Keratinocyte (primary cell): ENCODE data around the gene CCDC92B. TPM values are rescaled to one million over a fixed set of nuclear protein-coding genes. Genes with fewer than 3 reads are reported as not detected.

ENCODE experiments used
- DNase-seq: peaks from one replicate; pipeline ENCODE4 v3.0.0-alpha.2; 2011; ENCODE audit warnings: low read depth, missing footprints, low spot score
- FAIRE-seq: peaks from 2 replicates; lab custom pipeline; 2011; peaks lifted over from hg19 to GRCh38; lab: Jason Lieb, UNC
- H2AFZ ChIP-seq: 2 replicates; pipeline ENCODE4 v1.6.0; 2012; ENCODE audit warnings: low read length, control low read depth, inconsistent platforms; ENCODE audit not compliant: control insufficient read depth
- H3K27ac ChIP-seq: 2 replicates; pipeline ENCODE4 v1.5.1; 2011; ENCODE audit warnings: low read length; ENCODE audit not compliant: control insufficient read depth, insufficient read depth
- H3K27me3 ChIP-seq: 3 replicates; pipeline ENCODE4 v1.6.0; 2011; ENCODE audit warnings: low read length; ENCODE audit not compliant: control insufficient read depth, insufficient read depth; ENCODE audit errors: extremely low read depth
- H3K36me3 ChIP-seq, 2 experiments: 2 replicates in 1 of 2; 3 replicates in 1 of 2; pipeline ENCODE4 v1.5.1; 2011; ENCODE audit warnings: low read length in 2 of 2, mild to moderate bottlenecking in 1 of 2; ENCODE audit not compliant: control insufficient read depth in 2 of 2, insufficient read depth in 2 of 2; ENCODE audit errors: extremely low read depth in 1 of 2
- H3K4me1 ChIP-seq: 3 replicates; pipeline ENCODE4 v1.5.1; 2011; ENCODE audit warnings: low read length; ENCODE audit not compliant: control insufficient read depth, insufficient read depth; ENCODE audit errors: extremely low read depth
- H3K4me2 ChIP-seq: 3 replicates; pipeline ENCODE4 v1.6.0; 2011; ENCODE audit warnings: low read depth, low read length; ENCODE audit not compliant: control insufficient read depth, insufficient read depth; ENCODE audit errors: extremely low read depth
- H3K4me3 ChIP-seq, 3 experiments: fragments of 200-600 bp in 1 of 3; sonication (generic) in 1 of 3; 2 replicates in 2 of 3; 3 replicates in 1 of 3; pipeline ENCODE4 v1.5.1; 2011 to 2016; ENCODE audit warnings: low read length in 3 of 3, mild to moderate bottlenecking in 3 of 3, control low read depth in 2 of 3, inconsistent platforms in 1 of 3, low read depth in 1 of 3, mixed read lengths in 1 of 3, mixed run types in 1 of 3, moderate library complexity in 1 of 3; ENCODE audit not compliant: control insufficient read depth in 2 of 3, insufficient read depth in 2 of 3; ENCODE audit errors: extremely low read depth in 1 of 3
- H3K79me2 ChIP-seq: 2 replicates; pipeline ENCODE4 v1.6.0; 2012; ENCODE audit warnings: low read length; ENCODE audit not compliant: control insufficient read depth, insufficient read depth
- H3K9ac ChIP-seq: 3 replicates; pipeline ENCODE4 v1.6.0; 2011; ENCODE audit warnings: low read length; ENCODE audit not compliant: control insufficient read depth, insufficient read depth; ENCODE audit errors: extremely low read depth
- H3K9me1 ChIP-seq: 3 replicates; pipeline ENCODE4 v1.6.0; 2011; ENCODE audit warnings: low read length; ENCODE audit not compliant: control insufficient read depth, insufficient read depth; ENCODE audit errors: extremely low read depth
- H3K9me3 ChIP-seq: 2 replicates; pipeline ENCODE4 v1.5.1; 2012; ENCODE audit warnings: low read depth, low read length; ENCODE audit not compliant: control insufficient read depth
- H4K20me1 ChIP-seq: 3 replicates; pipeline ENCODE4 v1.6.0; 2011; ENCODE audit warnings: low read length; ENCODE audit not compliant: control insufficient read depth, insufficient read depth; ENCODE audit errors: extremely low read depth
- EZH2 ChIP-seq: IDR thresholded peaks from one replicate; pipeline ENCODE4 v1.6.1; 2012; ENCODE audit warnings: inconsistent platforms, mild to moderate bottlenecking, low read length, moderate library complexity
- dilution Hi-C: fragments of 300-500 bp; cut with MboI; formaldehyde crosslinking; loops from one replicate; pipeline ENCODE4 v1.7.0; 2020; ENCODE audit warnings: low sequenced_read_pairs; ENCODE audit not compliant: extremely low pct_ligation_motif_present
- polyA plus RNA-seq, 5 experiments: library from polyadenylated mRNA; depleted of rRNA in 3 of 5; stranded (reverse) in 3 of 5; stranded (forward) in 1 of 5; unstranded in 1 of 5; fragments of >200 nt; gene quantifications; 1 replicate in 1 of 5; 2 replicates in 3 of 5; 3 replicates in 1 of 5; pipeline versions ENCODE4 v1.2.1 to v1.2.3, GENCODE V29; 2011 to 2012; ENCODE audit warnings: missing spikeins in 2 of 5, low read depth in 1 of 5, low replicate concordance in 1 of 5
- TF ChIP-seq, protein P1 (sequence below), 3 experiments: IDR thresholded peaks in 1 of 3; conservative IDR thresholded peaks in 1 of 3; optimal IDR thresholded peaks in 1 of 3; 2 replicates in 2 of 3; 3 replicates in 1 of 3; pipeline versions ENCODE3 to v1.5.1; 2011; ENCODE audit warnings: low read length in 3 of 3, mild to moderate bottlenecking in 3 of 3, moderate library complexity in 2 of 3, control low read depth in 1 of 3, inconsistent platforms in 1 of 3; ENCODE audit not compliant: insufficient read depth in 2 of 3; ENCODE audit errors: extremely low read depth in 1 of 3

The CCDC92B gene
- polyA plus RNA-seq, 1 donor (not counting 4 experiments of a cell fraction or from before 2014, with no cell fraction given) = not detected

DNA sequence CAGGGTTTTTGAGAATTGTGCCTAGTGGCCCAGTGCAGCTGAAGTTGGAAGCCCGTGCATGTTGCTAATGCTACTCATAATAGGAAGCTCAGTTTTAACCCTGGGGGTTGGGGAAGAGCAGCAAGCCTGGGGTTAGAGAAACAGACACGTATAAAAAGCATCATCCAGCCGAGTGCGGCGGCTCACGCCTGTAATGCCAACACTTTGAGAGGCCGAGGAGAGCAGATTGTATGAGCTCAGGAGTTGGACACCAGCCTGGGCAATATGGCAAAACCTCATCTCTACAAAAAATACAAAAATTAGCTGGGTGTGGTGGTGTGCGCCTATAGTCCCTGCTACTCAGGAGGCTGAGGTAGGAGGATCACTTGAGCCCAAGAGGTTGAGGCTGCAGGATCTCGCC is 35.6 kb downstream of the CCDC92B start:
- Histone ChIP-seq H3K9ac (no peak overlapping the region), H3K4me3 (no peak overlapping the region), H3K4me1 (peaks cover 26% of the 10 kb centered on the region), H3K9me1 (no peaks in the 10 kb centered on the region), H2AFZ (no peak overlapping the region), H3K9me3 (no peaks in the 10 kb centered on the region), H3K79me2 (peaks cover 33% of the 10 kb centered on the region), H3K27me3 (no peaks in the 10 kb centered on the region), H3K27ac (no peak overlapping the region), H3K36me3 (no peaks in the 10 kb centered on the region), H3K4me2 (no peak overlapping the region), H4K20me1 (peaks cover 6% of the 10 kb centered on the region)
- dilution Hi-C loops = no loop called here
- DNase-seq (no peak), FAIRE-seq (no peak)
- no peak for TF ChIP-seq EZH2
- TF ChIP-seq, protein P1, sequence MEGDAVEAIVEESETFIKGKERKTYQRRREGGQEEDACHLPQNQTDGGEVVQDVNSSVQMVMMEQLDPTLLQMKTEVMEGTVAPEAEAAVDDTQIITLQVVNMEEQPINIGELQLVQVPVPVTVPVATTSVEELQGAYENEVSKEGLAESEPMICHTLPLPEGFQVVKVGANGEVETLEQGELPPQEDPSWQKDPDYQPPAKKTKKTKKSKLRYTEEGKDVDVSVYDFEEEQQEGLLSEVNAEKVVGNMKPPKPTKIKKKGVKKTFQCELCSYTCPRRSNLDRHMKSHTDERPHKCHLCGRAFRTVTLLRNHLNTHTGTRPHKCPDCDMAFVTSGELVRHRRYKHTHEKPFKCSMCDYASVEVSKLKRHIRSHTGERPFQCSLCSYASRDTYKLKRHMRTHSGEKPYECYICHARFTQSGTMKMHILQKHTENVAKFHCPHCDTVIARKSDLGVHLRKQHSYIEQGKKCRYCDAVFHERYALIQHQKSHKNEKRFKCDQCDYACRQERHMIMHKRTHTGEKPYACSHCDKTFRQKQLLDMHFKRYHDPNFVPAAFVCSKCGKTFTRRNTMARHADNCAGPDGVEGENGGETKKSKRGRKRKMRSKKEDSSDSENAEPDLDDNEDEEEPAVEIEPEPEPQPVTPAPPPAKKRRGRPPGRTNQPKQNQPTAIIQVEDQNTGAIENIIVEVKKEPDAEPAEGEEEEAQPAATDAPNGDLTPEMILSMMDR (optimal IDR thresholded peaks at IDR 0.05 in 1 of 3, IDR thresholded peaks at IDR 0.05 in 1 of 3, conservative IDR thresholded peaks at IDR 0.05 in 1 of 3; ENCODE audit: extremely low read depth in 1 of 3, insufficient read depth in 2 of 3, low read length in 3 of 3) = no peak

DNA sequence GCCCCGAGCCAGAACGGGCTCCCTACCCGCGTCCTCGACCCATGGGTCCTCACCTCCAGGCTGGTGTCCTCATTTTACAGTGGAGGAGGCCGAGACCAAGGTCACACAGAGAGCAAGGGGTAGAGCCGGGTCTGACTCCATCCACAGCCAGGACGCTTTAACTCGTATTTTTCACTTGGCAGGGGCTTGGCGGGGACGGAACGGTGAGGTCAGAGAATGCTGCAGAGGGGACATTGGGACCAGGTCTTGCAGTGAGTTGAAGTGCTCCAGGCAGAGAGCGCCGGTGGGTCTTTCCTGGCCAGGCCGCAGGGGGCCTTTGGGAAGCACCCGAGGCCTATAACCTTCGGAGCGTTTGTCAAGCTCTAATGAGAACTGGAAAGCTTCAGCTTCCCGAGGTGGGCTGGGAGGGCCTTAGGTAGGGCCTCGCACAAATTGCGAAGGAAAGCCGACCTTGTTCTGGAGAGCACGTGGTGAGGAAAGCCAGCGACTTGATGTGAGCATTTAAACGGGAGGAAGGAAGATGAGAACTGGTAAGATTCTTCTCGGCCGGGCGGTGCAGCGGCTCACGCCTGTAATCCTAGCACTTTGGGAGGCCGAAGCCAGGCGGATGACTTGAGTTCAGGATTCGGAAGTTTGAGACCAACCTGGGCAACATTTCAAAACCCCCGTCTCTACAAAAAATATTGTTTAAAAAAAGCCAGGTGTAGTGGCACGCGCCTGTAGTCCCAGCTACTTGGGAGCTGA is 37.0 kb downstream of the CCDC92B start:
- no peaks in the 10 kb centered on the region for H3K36me3 ChIP-seq
- TF ChIP-seq EZH2 = no peak
- TF ChIP-seq, protein P1 (optimal IDR thresholded peaks at IDR 0.05 in 1 of 3, IDR thresholded peaks at IDR 0.05 in 1 of 3, conservative IDR thresholded peaks at IDR 0.05 in 1 of 3; ENCODE audit: extremely low read depth in 1 of 3, insufficient read depth in 2 of 3, low read length in 3 of 3) = no peak
- peaks cover 47% of the 10 kb centered on the region for H3K79me2 ChIP-seq
- dilution Hi-C loops = no loop called here
- FAIRE-seq (no peak), DNase-seq (no peak)
- H3K9ac ChIP-seq = peak overlapping the region; percentile 78
- H3K4me2 ChIP-seq = peak overlapping the region; percentile 93
- no peaks in the 10 kb centered on the region for H3K27me3 ChIP-seq
- peaks cover 18% of the 10 kb centered on the region for H4K20me1 ChIP-seq
- peaks cover 40% of the 10 kb centered on the region for H3K4me1 ChIP-seq
- peak overlapping the region; percentile 52 to 79 (median 59) for H3K4me3 ChIP-seq
- H3K9me3 ChIP-seq = no peaks in the 10 kb centered on the region
- peak overlapping the region; percentile 97 for H2AFZ ChIP-seq
- H3K9me1 ChIP-seq = no peaks in the 10 kb centered on the region
- peak overlapping the region; percentile 72 for H3K27ac ChIP-seq
